Measurements from ENCODE around the gene HNRNPD.

The HNRNPD gene

DNA sequence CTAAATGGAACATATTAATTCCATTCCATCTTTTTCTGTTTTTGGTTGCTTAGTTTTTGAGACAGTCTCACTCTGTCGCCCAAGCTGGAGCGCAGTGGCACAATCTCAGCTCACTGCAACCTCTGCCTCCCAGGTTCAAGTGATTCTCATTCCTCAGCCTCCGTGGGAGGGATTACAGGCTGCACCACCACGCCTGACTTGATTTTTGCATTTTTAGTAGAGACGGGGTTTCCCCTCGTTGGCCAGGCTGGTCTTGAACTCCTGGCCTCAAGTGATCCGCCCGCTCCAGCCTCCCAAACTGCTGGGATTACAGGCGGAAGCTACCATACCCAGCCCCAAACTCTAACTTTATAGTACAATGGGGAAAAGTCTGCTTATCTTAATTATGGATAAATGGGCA is 11.2 kb downstream of the HNRNPD start:
- Histone ChIP-seq H3K23ac (ENCODE audit: low read length) (no peak overlapping the region), H3K56ac (ENCODE audit: low read length) (peak overlapping the region; percentile 34), H3K79me2 (ENCODE audit: control insufficient read depth, insufficient read depth, low read length) (peaks cover 75% of the 10 kb centered on the region), H4K5ac (ENCODE audit: low read length) (no peak overlapping the region), H3K36me3 (ENCODE audit: control insufficient read depth, insufficient read depth, low read length) (no peaks in the 10 kb centered on the region), H4K8ac (ENCODE audit: low read depth, low read length) (no peak overlapping the region), H3K27ac (ENCODE audit: low read depth, low read length) (no peak overlapping the region), H2BK15ac (replicated peaks; ENCODE audit: low read depth) (no peak overlapping the region), H2AK5ac (ENCODE audit: low read length) (no peak overlapping the region), H3K79me1 (ENCODE audit: low read length) (no peaks in the 10 kb centered on the region), H3K4me3 (ENCODE audit: low read length) (no peak overlapping the region), H2BK5ac (ENCODE audit: low read length) (no peak overlapping the region), H3K4me2 (ENCODE audit: low read length) (no peak overlapping the region), H3K4me1 (ENCODE audit: control insufficient read depth, low read depth, low read length) (no peaks in the 10 kb centered on the region), H3K9ac (ENCODE audit: low read length) (no peak overlapping the region), H3K27me3 (ENCODE audit: insufficient read depth, low read length, poor library complexity) (no peaks in the 10 kb centered on the region), H2BK120ac (ENCODE audit: low read depth, low read length) (no peak overlapping the region), H3K4ac (ENCODE audit: low read depth, low read length) (no peak overlapping the region), H3K18ac (ENCODE audit: low read length) (no peak overlapping the region)
- DNase-seq: no peak
- WGBS (ENCODE audit: extremely low coverage, insufficient coverage, low lambda C conversion rate): no CpG with 5 or more reads among the region's 9 CpGs

- no CpG with 5 or more reads among the region's 4 CpGs for WGBS (ENCODE audit: extremely low coverage, insufficient coverage, low lambda C conversion rate)
- H3K56ac ChIP-seq (ENCODE audit: low read length): no peak overlapping the region
Observed at GRCh38 chr4:82360298-82361177, 13.3 kb downstream of the HNRNPD start.

GRCh38 chr4:82358847-82359246 is 14.9 kb downstream of the HNRNPD start:
- no peaks in the 10 kb centered on the region for H3K4me1 ChIP-seq (ENCODE audit: control insufficient read depth, low read depth, low read length)
- DNase-seq: no peak
- H3K4me2 ChIP-seq (ENCODE audit: low read length): no peak overlapping the region
- no peak overlapping the region for H2BK5ac ChIP-seq (ENCODE audit: low read length)
- no peak overlapping the region for H3K18ac ChIP-seq (ENCODE audit: low read length)
- peaks cover 59% of the 10 kb centered on the region for H3K79me2 ChIP-seq (ENCODE audit: control insufficient read depth, insufficient read depth, low read length)
- H4K5ac ChIP-seq (ENCODE audit: low read length): no peak overlapping the region
- no peak overlapping the region for H3K56ac ChIP-seq (ENCODE audit: low read length)
- no peak overlapping the region for H3K4me3 ChIP-seq (ENCODE audit: low read length)
- no peak overlapping the region for H3K9ac ChIP-seq (ENCODE audit: low read length)
- H3K23ac ChIP-seq (ENCODE audit: low read length): no peak overlapping the region
- peaks cover 6% of the 10 kb centered on the region for H3K79me1 ChIP-seq (ENCODE audit: low read length)
- H3K27me3 ChIP-seq (ENCODE audit: insufficient read depth, low read length, poor library complexity): no peaks in the 10 kb centered on the region
- no peak overlapping the region for H3K4ac ChIP-seq (ENCODE audit: low read depth, low read length)
- H2BK120ac ChIP-seq (ENCODE audit: low read depth, low read length): no peak overlapping the region
- no peak overlapping the region for H2AK5ac ChIP-seq (ENCODE audit: low read length)
- no peak overlapping the region for H2BK15ac ChIP-seq (replicated peaks; ENCODE audit: low read depth)
- H3K27ac ChIP-seq (ENCODE audit: low read depth, low read length): no peak overlapping the region
- no peak overlapping the region for H4K8ac ChIP-seq (ENCODE audit: low read depth, low read length)
- H3K36me3 ChIP-seq (ENCODE audit: control insufficient read depth, insufficient read depth, low read length): peaks cover 10% of the 10 kb centered on the region

More at GRCh38 chr4:82360298-82361177, 13.3 kb downstream of the HNRNPD start:
- H3K36me3 ChIP-seq (ENCODE audit: control insufficient read depth, insufficient read depth, low read length): peaks cover 8% of the 10 kb centered on the region
- H3K4me1 ChIP-seq (ENCODE audit: control insufficient read depth, low read depth, low read length): no peaks in the 10 kb centered on the region
- no peak overlapping the region for H3K4me3 ChIP-seq (ENCODE audit: low read length)
- no peak overlapping the region for H4K8ac ChIP-seq (ENCODE audit: low read depth, low read length)
- H3K9ac ChIP-seq (ENCODE audit: low read length): no peak overlapping the region
- H2BK5ac ChIP-seq (ENCODE audit: low read length): no peak overlapping the region
- H3K27me3 ChIP-seq (ENCODE audit: insufficient read depth, low read length, poor library complexity): no peaks in the 10 kb centered on the region
- no peak overlapping the region for H3K23ac ChIP-seq (ENCODE audit: low read length)
- peak; percentile 71 for DNase-seq
- no peak overlapping the region for H3K18ac ChIP-seq (ENCODE audit: low read length)
- H2BK15ac ChIP-seq (replicated peaks; ENCODE audit: low read depth): no peak overlapping the region
- peaks cover 68% of the 10 kb centered on the region for H3K79me2 ChIP-seq (ENCODE audit: control insufficient read depth, insufficient read depth, low read length)
- no peak overlapping the region for H2AK5ac ChIP-seq (ENCODE audit: low read length)
- no peak overlapping the region for H4K5ac ChIP-seq (ENCODE audit: low read length)
- H3K79me1 ChIP-seq (ENCODE audit: low read length): peaks cover 4% of the 10 kb centered on the region
- no peak overlapping the region for H3K4me2 ChIP-seq (ENCODE audit: low read length)
- H3K4ac ChIP-seq (ENCODE audit: low read depth, low read length): no peak overlapping the region
- no peak overlapping the region for H2BK120ac ChIP-seq (ENCODE audit: low read depth, low read length)
- no peak overlapping the region for H3K27ac ChIP-seq (ENCODE audit: low read depth, low read length)

GRCh38 chr4:82357640-82358039 is 16.2 kb downstream of the HNRNPD start:
- Histone ChIP-seq H3K4me1 (ENCODE audit: control insufficient read depth, low read depth, low read length) (no peaks in the 10 kb centered on the region), H2BK5ac (ENCODE audit: low read length) (no peak overlapping the region), H3K36me3 (ENCODE audit: control insufficient read depth, insufficient read depth, low read length) (peaks cover 10% of the 10 kb centered on the region), H3K27ac (ENCODE audit: low read depth, low read length) (no peak overlapping the region), H3K23ac (ENCODE audit: low read length) (no peak overlapping the region), H3K79me2 (ENCODE audit: control insufficient read depth, insufficient read depth, low read length) (peaks cover 50% of the 10 kb centered on the region), H2BK120ac (ENCODE audit: low read depth, low read length) (no peak overlapping the region), H3K9ac (ENCODE audit: low read length) (no peak overlapping the region), H3K4ac (ENCODE audit: low read depth, low read length) (no peak overlapping the region), H3K56ac (ENCODE audit: low read length) (no peak overlapping the region), H2BK15ac (replicated peaks; ENCODE audit: low read depth) (no peak overlapping the region), H3K4me2 (ENCODE audit: low read length) (no peak overlapping the region), H2AK5ac (ENCODE audit: low read length) (no peak overlapping the region), H4K5ac (ENCODE audit: low read length) (no peak overlapping the region), H3K4me3 (ENCODE audit: low read length) (no peak overlapping the region), H3K18ac (ENCODE audit: low read length) (no peak overlapping the region), H3K79me1 (ENCODE audit: low read length) (peaks cover 6% of the 10 kb centered on the region), H4K8ac (ENCODE audit: low read depth, low read length) (no peak overlapping the region), H3K27me3 (ENCODE audit: insufficient read depth, low read length, poor library complexity) (no peaks in the 10 kb centered on the region)
- no peak for DNase-seq
- no CpG with 5 or more reads among the region's 5 CpGs for WGBS (ENCODE audit: extremely low coverage, insufficient coverage, low lambda C conversion rate)

- H2BK120ac ChIP-seq (ENCODE audit: low read depth, low read length): no peak overlapping the region
- no peak overlapping the region for H3K9ac ChIP-seq (ENCODE audit: low read length)
- WGBS (ENCODE audit: extremely low coverage, insufficient coverage, low lambda C conversion rate): no CpG with 5 or more reads among the region's 11 CpGs
- DNase-seq: no peak
- H3K4me1 ChIP-seq (ENCODE audit: control insufficient read depth, low read depth, low read length): no peaks in the 10 kb centered on the region
- no peak overlapping the region for H3K4me3 ChIP-seq (ENCODE audit: low read length)
- H3K79me1 ChIP-seq (ENCODE audit: low read length): peaks cover 6% of the 10 kb centered on the region
- H2AK5ac ChIP-seq (ENCODE audit: low read length): no peak overlapping the region
- no peaks in the 10 kb centered on the region for H3K27me3 ChIP-seq (ENCODE audit: insufficient read depth, low read length, poor library complexity)
- no peak overlapping the region for H3K56ac ChIP-seq (ENCODE audit: low read length)
- no peak overlapping the region for H3K23ac ChIP-seq (ENCODE audit: low read length)
- H3K4ac ChIP-seq (ENCODE audit: low read depth, low read length): no peak overlapping the region
- H2BK5ac ChIP-seq (ENCODE audit: low read length): no peak overlapping the region
- H3K27ac ChIP-seq (ENCODE audit: low read depth, low read length): no peak overlapping the region
- no peak overlapping the region for H3K18ac ChIP-seq (ENCODE audit: low read length)
- H4K5ac ChIP-seq (ENCODE audit: low read length): no peak overlapping the region
- H4K8ac ChIP-seq (ENCODE audit: low read depth, low read length): no peak overlapping the region
- no peak overlapping the region for H2BK15ac ChIP-seq (replicated peaks; ENCODE audit: low read depth)
- H3K79me2 ChIP-seq (ENCODE audit: control insufficient read depth, insufficient read depth, low read length): peaks cover 29% of the 10 kb centered on the region
- H3K4me2 ChIP-seq (ENCODE audit: low read length): no peak overlapping the region
- H3K36me3 ChIP-seq (ENCODE audit: control insufficient read depth, insufficient read depth, low read length): peaks cover 10% of the 10 kb centered on the region
Observed at GRCh38 chr4:82354788-82355187, 19.0 kb downstream of the HNRNPD start.

Measured in mesendoderm (in vitro differentiated cells).